Measurements from ENCODE around the gene RNF157.

RNF157 gene

DNA sequence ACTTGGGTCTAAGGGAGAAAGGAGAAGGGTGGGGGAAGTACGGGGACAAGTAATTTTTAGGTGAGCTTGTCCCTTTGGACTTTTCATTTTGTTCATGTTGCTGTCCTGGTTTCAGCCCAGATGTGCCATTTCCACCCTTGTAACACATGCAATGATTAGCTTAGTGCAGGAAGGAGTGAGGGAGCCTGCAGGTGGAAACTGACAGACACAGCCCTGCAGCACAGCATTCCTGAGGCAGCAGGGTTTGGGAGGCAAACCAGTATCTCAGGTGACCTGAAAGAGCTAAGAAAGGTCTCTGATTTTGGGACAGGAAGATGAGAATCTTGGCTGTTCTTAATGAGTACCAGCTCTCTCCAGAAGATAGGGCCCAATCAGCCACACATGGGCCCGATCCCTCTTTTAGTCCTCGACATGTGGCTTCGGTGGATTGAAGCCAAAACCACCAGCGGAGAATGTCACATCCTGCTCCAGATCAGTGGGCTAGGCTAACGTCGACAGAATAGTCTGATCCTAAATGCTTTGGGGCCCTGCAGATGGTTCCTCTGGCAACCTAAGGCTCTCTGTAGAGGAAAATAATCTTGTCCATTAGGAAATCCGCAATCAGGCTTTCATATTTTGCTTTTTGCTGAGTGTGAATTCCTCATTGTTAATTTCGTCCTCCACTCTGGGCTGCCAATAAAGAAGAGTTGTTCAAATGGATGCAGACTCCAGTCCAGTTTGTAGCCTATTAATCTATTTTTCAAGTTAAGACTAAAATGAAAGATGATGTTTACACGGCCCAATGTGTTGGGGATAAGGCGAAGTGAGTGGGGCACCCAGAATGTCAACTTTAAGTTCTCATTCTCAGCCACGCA lies 3.8 kb upstream of the RNF157 start:
- no peak for DNase-seq (ENCODE audit: low read depth)
- H3K4me3 ChIP-seq (ENCODE audit: low read depth, low read length) = no peak overlapping the region
- no peak for TF ChIP-seq CTCF (IDR thresholded peaks at IDR 0.05; ENCODE audit: low read depth, low read length, missing control alignments)

GRCh38 chr17:76241691-76242255 lies 1.5 kb upstream of the RNF157 start:
- H3K4me3 ChIP-seq (ENCODE audit: low read depth, low read length) = no peak overlapping the region

GRCh38 chr17:76241204-76241538 lies 878 bp upstream of the RNF157 start:
- TF ChIP-seq CTCF (IDR thresholded peaks at IDR 0.05; ENCODE audit: low read depth, low read length, missing control alignments) = no peak
- H3K4me3 ChIP-seq (ENCODE audit: low read depth, low read length) = peak overlapping the region; percentile 54
- DNase-seq (ENCODE audit: low read depth) = no peak

More at GRCh38 chr17:76241691-76242255, 1.5 kb upstream of the RNF157 start:
- DNase-seq (ENCODE audit: low read depth) = no peak
- TF ChIP-seq CTCF (IDR thresholded peaks at IDR 0.05; ENCODE audit: low read depth, low read length, missing control alignments) = no peak

- no peak for DNase-seq (ENCODE audit: low read depth)
- TF ChIP-seq CTCF (IDR thresholded peaks at IDR 0.05; ENCODE audit: low read depth, low read length, missing control alignments) = no peak
- H3K4me3 ChIP-seq (ENCODE audit: low read depth, low read length) = peak overlapping the region; percentile 54
Measured at GRCh38 chr17:76239538-76240274, 587 bp downstream of the RNF157 start.

DNA sequence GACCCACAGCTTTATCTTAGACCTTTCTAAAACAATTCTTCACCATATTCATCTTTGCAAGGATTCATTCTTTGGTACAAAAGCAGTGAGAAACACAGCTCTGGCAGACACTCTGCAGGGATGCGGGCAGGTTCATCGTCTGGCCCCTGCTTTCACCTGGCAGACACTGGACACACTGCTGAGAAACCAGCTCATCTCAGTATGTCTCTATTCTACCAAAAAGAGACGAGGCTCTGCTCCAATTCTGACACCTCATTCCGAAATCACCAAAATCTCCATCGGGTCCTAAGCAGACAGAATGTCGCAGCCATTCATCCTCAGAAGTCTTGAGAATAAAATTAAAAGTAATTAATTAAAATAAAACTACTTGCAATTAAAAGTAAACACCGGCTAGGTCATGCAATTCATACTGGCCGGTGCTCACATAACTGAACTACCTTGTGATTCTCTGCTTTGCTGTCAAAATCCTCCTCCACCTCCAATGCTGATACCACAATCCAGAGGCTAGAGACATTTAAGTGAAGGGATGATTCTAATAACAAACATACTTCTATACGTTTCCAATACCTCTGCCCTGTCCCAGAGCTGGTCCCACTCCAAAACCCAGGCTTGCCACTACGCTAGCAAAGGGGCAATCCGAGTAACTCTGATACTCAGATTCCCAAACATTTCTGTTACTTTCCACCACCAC lies 1.3 kb downstream of the RNF157 start:
- no peak for TF ChIP-seq CTCF (IDR thresholded peaks at IDR 0.05; ENCODE audit: low read depth, low read length, missing control alignments)
- no peak overlapping the region; the same call in 1 of the 2 replicates for H3K4me3 ChIP-seq (ENCODE audit: low read depth, low read length)
- no peak for DNase-seq (ENCODE audit: low read depth)

GRCh38 chr17:76237859-76238313 lies 2.4 kb downstream of the RNF157 start:
- H3K4me3 ChIP-seq (ENCODE audit: low read depth, low read length) = no peak overlapping the region
- TF ChIP-seq CTCF (IDR thresholded peaks at IDR 0.05; ENCODE audit: low read depth, low read length, missing control alignments) = no peak
- DNase-seq (ENCODE audit: low read depth) = no peak

Measured in GM12864 (cell line).